Activated CD4-positive, alpha-beta memory T cell treated with anti-CD3 and anti-CD28 coated beads, Interleukin-2, amount 10 ng/mL, durations not matched to agents 7 days and 5 days (primary cell): ENCODE measurements around the gene PXN. TPM values are rescaled to one million over a fixed set of nuclear protein-coding genes. Genes with fewer than 3 reads are reported as not detected.

ENCODE experiments used
- CTCF ChIA-PET: fragments of 350-600 bp; sonication (Branson Sonifier 250); formaldehyde crosslinking; loops from one replicate; lab custom pipeline; 2021; ENCODE audit warnings: antibody characterized with exemption, inconsistent platforms; lab: Charles Lee
- POLR2A ChIA-PET: fragments of 350-600 bp; sonication (Branson Sonifier 250); formaldehyde crosslinking; loops from one replicate; lab custom pipeline; 2021; ENCODE audit warnings: antibody characterized with exemption; lab: Charles Lee
- DNase-seq: peaks from one replicate; pipeline ENCODE4 v3.0.0-alpha.2; 2020
- H3K27ac Mint-ChIP-seq: one replicate; pipeline ENCODE4 v1.8.0; 2021; ENCODE audit warnings: mild to moderate bottlenecking, mixed read lengths
- H3K27me3 Mint-ChIP-seq: one replicate; pipeline ENCODE4 v1.8.0; 2021; ENCODE audit warnings: mixed read lengths
- H3K36me3 Mint-ChIP-seq: one replicate; pipeline ENCODE4 v1.8.0; 2021; ENCODE audit warnings: low read depth, mixed read lengths
- H3K4me1 Mint-ChIP-seq: one replicate; pipeline ENCODE4 v1.8.0; 2021; ENCODE audit warnings: mixed read lengths
- H3K4me3 Mint-ChIP-seq: one replicate; pipeline ENCODE4 v1.8.0; 2021; ENCODE audit warnings: mild to moderate bottlenecking, mixed read lengths
- H3K9me3 Mint-ChIP-seq: one replicate; pipeline ENCODE4 v1.8.0; 2021; ENCODE audit warnings: mixed read lengths
- total RNA-seq, 2 experiments: library from RNA; stranded (reverse); gene quantifications; one replicate each; pipeline ENCODE4 v1.2.3, GENCODE V29; 2021

PXN gene
- total RNA-seq, 2 experiments from 2014 or later = 271 to 274 TPM

DNA sequence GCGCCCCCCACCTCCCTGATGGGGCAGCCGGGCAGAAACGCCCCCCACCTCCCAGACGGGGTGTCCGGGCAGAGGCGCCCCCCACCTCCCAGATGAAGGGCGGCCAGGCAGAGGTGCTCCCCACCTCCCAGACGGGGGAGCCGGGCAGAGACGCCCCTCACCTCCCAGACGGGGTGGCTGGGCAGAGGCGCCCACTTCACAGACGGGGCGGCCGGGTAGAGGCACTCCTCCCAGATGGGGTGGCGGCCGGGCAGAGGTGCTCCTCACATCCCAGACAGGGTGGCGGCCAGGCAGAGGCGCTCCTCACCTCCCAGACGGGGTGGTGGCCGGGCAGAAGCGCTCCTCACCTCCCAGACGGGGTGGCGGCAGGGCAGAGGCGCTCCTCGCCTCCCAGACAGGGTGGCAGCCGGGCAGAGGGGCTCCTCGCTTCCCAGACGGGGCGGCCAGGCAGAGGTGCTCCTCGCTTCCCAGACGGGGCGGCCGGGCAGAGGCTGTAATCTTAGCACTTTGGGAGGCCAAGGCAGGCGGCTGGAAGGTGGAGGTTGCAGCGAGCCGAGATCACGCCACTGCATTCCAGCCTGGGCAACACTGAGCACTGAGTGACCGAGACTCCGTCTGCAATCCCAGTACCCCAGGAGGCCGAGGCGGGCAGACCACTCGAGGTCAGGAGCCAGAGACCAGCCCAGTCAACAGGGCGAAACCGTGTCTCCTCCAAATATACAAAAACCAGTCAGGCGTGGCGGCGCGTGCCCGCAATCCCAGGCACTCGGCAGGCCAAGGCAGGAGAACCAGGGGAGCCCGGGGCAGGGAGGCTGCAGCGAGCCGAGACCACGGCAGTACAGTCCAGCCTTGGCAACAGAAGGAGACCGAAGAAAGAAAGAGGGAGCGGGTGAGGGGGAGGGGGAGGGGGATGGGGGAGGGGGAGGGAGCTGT lies 12.9 kb upstream of the PXN start:
- H3K4me3 Mint-ChIP-seq = no peak overlapping the region
- no peaks in the 10 kb centered on the region for H3K36me3 Mint-ChIP-seq
- POLR2A ChIA-PET = interaction anchor here (5.9 kb wide), 1 partner anchor 14 kb away, joined by 58 read pairs; the partner anchor contains the start of genes RNU4-1 and RNU4-2
- no peak for DNase-seq
- no peak overlapping the region for H3K27ac Mint-ChIP-seq
- peaks cover 4% of the 10 kb centered on the region for H3K9me3 Mint-ChIP-seq
- H3K27me3 Mint-ChIP-seq = peaks cover 2% of the 10 kb centered on the region
- CTCF ChIA-PET = interaction anchor here (1.0 kb wide), 1 partner anchor 50 kb away, joined by 4 read pairs; no protein-coding TSS in a partner anchor
- H3K4me1 Mint-ChIP-seq = peaks cover 5% of the 10 kb centered on the region

DNA sequence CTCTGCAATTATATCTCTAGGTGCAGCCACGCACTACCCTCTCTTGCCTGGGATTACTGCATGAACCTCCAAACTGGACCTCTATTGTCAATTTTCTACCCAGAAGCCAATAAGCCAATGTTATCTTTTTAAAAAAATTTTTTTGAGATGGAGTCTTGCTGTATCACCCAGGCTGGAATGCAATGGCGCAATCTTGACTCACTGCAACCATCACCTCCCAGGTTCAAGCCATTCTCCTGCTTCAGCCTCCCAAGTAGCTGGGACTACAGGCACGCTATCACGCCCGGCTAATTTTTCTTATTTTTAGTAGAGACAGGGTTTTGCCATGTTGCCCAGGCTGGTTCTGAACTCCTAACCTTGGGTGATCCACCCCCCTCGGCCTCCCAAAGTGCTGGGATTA lies 11.2 kb upstream of the PXN start:
- Mint-ChIP-seq H3K36me3 (no peaks in the 10 kb centered on the region), H3K27ac (no peak overlapping the region), H3K9me3 (peaks cover 4% of the 10 kb centered on the region), H3K4me1 (no peaks in the 10 kb centered on the region), H3K4me3 (no peak overlapping the region), H3K27me3 (peaks cover 4% of the 10 kb centered on the region)
- ChIA-PET CTCF (no interaction called here), POLR2A (interaction anchor here (1.4 to 3.7 kb wide), 2 partner anchors 15 to 16 kb away, joined by 4 to 12 read pairs; partner anchors contain the start of genes RNU4-1 and RNU4-2)
- DNase-seq = no peak

- peaks cover 2% of the 10 kb centered on the region for H3K27me3 Mint-ChIP-seq
- peaks cover 24% of the 10 kb centered on the region for H3K36me3 Mint-ChIP-seq
- peaks cover 21% of the 10 kb centered on the region for H3K4me1 Mint-ChIP-seq
- no peaks in the 10 kb centered on the region for H3K9me3 Mint-ChIP-seq
- H3K4me3 Mint-ChIP-seq = no peak overlapping the region
- no peak overlapping the region for H3K27ac Mint-ChIP-seq
- DNase-seq = no peak
- ChIA-PET CTCF (interaction anchor here (1.4 to 15.9 kb wide), 7 partner anchors 14 to 67 kb away, joined by 3 to 561 read pairs (median 23); partner anchors contain the start of gene RPLP0), POLR2A (interaction anchor here (0.9 to 13.0 kb wide), 6 partner anchors 18 to 67 kb away, joined by 3 to 338 read pairs (median 193); partner anchors contain the start of genes RNU4-1, RNU4-2 and RPLP0)
These were observed 2.2 kb upstream of the PXN start for GRCh38 chr12:120267736-120268135.

- peaks cover 38% of the 10 kb centered on the region for H3K36me3 Mint-ChIP-seq
- DNase-seq = no peak
- ChIA-PET POLR2A (interaction anchor here (0.7 to 13.0 kb wide), 13 partner anchors 9 to 149 kb away, joined by 3 to 338 read pairs (median 7); partner anchors contain the start of genes RNU4-1, RNU4-2, RPLP0 and SIRT4), CTCF (interaction anchor here (0.7 to 15.9 kb wide), 23 partner anchors 8 to 156 kb away, joined by 3 to 561 read pairs (median 5); partner anchors contain the start of genes RNU4-2 and RPLP0)
- peak overlapping the region; percentile 80 for H3K27ac Mint-ChIP-seq
- no peaks in the 10 kb centered on the region for H3K9me3 Mint-ChIP-seq
- peak overlapping the region; percentile 76 for H3K4me3 Mint-ChIP-seq
- no peaks in the 10 kb centered on the region for H3K27me3 Mint-ChIP-seq
- H3K4me1 Mint-ChIP-seq = peaks cover 35% of the 10 kb centered on the region
These were observed 795 bp upstream of the PXN start for GRCh38 chr12:120266180-120266870.

GRCh38 chr12:120264904-120265472 lies 542 bp downstream of the PXN start:
- Mint-ChIP-seq H3K27me3 (no peaks in the 10 kb centered on the region), H3K4me3 (peak overlapping the region; percentile 90), H3K4me1 (peaks cover 49% of the 10 kb centered on the region), H3K9me3 (no peaks in the 10 kb centered on the region), H3K36me3 (peaks cover 48% of the 10 kb centered on the region), H3K27ac (peak overlapping the region; percentile 81)
- no peak for DNase-seq
- POLR2A ChIA-PET = interaction anchor here (0.7 to 13.0 kb wide), 13 partner anchors 16 to 275 kb away, joined by 3 to 338 read pairs (median 7); partner anchors contain the start of genes RNU4-1, RNU4-2 and RPLP0
- CTCF ChIA-PET = interaction anchor here (0.5 to 15.9 kb wide), 23 partner anchors 8 to 178 kb away, joined by 3 to 561 read pairs (median 4); partner anchors contain the start of genes RNU4-1, RNU4-2 and RPLP0

- peaks cover 56% of the 10 kb centered on the region for H3K4me1 Mint-ChIP-seq
- peaks cover 54% of the 10 kb centered on the region for H3K36me3 Mint-ChIP-seq
- CTCF ChIA-PET = interaction anchor here (1.3 to 15.9 kb wide), 7 partner anchors 7 to 64 kb away, joined by 6 to 561 read pairs (median 58); partner anchors contain the start of gene RPLP0
These were observed 1.2 kb downstream of the PXN start for GRCh38 chr12:120264086-120264903.

GRCh38 chr12:120263748-120264085 lies 1.8 kb downstream of the PXN start:
- ChIA-PET CTCF (interaction anchor here (2.4 to 15.9 kb wide), 5 partner anchors 10 to 63 kb away, joined by 13 to 561 read pairs (median 63); partner anchors contain the start of gene RPLP0), POLR2A (interaction anchor here (1.5 to 13.0 kb wide), 6 partner anchors 14 to 147 kb away, joined by 5 to 338 read pairs (median 193); partner anchors contain the start of genes RAB35, RNU4-1, RNU4-2 and RPLP0)
- Mint-ChIP-seq H3K27ac (peak overlapping the region; percentile 81), H3K4me3 (peak overlapping the region; percentile 90), H3K27me3 (no peaks in the 10 kb centered on the region), H3K9me3 (no peaks in the 10 kb centered on the region), H3K36me3 (peaks cover 58% of the 10 kb centered on the region), H3K4me1 (peaks cover 59% of the 10 kb centered on the region)
- no peak for DNase-seq

More at GRCh38 chr12:120264086-120264903, 1.2 kb downstream of the PXN start:
- DNase-seq = no peak
- H3K9me3 Mint-ChIP-seq = no peaks in the 10 kb centered on the region
- POLR2A ChIA-PET = interaction anchor here (0.7 to 13.0 kb wide), 9 partner anchors 15 to 257 kb away, joined by 4 to 338 read pairs (median 12); partner anchors contain the start of genes RAB35, RNU4-1, RNU4-2 and RPLP0
- H3K27ac Mint-ChIP-seq = peak overlapping the region; percentile 81
- peak overlapping the region; percentile 90 for H3K4me3 Mint-ChIP-seq
- H3K27me3 Mint-ChIP-seq = no peaks in the 10 kb centered on the region

DNA sequence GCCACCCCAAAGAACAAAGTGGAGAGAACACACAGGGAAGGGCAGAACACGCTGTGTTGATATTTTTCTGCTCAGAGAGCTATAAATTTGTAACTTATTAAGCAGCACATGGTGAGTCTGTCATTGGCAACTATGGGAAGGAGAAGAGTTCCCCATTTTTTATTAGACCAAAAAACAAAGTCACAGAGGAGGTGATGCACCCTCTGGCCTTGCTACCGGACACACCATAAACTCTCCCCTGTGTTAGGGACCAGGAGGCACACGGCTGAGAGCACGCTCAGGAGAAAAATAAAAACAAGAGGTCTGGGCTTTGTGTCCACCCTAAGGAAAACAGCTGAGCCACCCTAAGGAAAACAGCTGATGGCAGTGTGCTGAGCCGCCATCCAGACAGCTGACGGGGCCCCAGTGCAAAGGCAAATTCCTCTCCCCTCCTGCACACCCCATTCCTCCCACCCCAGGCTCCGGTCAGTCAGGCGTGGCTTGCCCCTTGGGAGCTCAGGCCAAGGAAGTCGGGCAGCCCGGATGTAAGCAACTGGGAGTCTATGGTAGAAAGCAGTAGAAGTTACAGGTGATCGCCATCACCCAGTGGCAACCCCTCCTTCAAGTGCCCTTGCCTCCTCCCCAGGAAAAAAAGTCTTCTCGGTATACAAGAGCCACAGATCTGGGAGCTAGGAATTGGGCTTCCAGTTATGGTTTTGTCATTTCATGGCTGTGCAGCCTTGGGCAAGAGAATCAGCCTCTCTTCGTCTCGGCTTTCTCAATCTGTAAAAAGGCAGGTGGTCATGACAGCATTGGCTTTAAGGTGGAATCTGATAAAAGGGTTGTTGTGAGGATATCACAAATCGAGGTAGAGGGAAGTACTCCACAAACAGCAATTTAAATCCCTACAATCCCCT lies 2.4 kb downstream of the PXN start:
- H3K4me3 Mint-ChIP-seq = peak overlapping the region; percentile 90
- no peak for DNase-seq
- H3K9me3 Mint-ChIP-seq = no peaks in the 10 kb centered on the region
- H3K27me3 Mint-ChIP-seq = no peaks in the 10 kb centered on the region
- peak overlapping the region; percentile 81 for H3K27ac Mint-ChIP-seq
- CTCF ChIA-PET = interaction anchor here (0.5 to 15.9 kb wide), 9 partner anchors 9 to 511 kb away, joined by 3 to 561 read pairs (median 21); partner anchors contain the start of genes RNU4-1 and RPLP0
- peaks cover 65% of the 10 kb centered on the region for H3K4me1 Mint-ChIP-seq
- POLR2A ChIA-PET = interaction anchor here (0.6 to 13.0 kb wide), 12 partner anchors 14 to 248 kb away, joined by 3 to 338 read pairs (median 7); partner anchors contain the start of genes RAB35, RNU4-1, RNU4-2 and RPLP0
- peaks cover 64% of the 10 kb centered on the region for H3K36me3 Mint-ChIP-seq

DNA sequence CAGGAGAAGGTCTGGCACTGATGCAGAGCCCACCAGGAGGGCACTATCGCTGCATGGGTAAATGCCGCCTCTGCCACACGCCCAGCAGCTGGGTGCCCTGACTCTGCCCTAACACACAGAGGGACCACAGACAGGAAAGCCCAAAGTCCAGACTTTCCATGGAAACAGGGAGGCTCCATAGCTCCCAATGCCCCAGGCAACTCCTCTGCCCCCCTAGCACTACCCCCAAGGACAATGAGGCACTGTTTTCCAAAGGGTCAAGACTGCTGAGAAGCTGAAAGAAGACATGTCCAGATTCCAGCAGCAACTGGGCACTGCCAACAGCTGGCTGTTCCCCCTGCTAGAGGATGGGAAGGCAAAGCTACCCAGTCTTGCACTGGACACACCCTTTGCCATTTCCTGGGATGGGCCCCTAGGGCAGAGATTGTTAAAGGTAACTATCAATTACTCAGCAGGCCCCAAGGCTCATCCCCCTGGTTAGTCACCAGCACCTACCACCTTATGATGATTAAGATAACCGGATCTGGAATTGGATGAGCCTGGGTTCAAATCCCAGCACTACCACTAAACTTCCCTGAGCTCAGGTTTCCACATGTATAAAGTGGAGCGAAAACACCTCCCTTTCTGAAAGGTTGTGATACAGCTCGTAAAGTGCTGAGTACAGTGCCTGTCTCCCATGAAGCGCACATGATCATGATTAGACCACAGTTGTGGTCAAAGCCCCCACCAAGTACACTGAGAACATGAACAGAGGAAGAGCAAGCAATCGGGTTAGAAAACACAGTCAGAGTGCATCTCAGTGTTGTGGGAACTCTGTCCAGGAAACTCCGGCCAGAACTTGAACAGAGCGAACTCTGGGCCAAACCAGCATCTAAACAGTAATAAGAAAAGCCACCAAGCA lies 3.3 kb downstream of the PXN start:
- no peaks in the 10 kb centered on the region for H3K9me3 Mint-ChIP-seq
- peaks cover 73% of the 10 kb centered on the region for H3K36me3 Mint-ChIP-seq
- DNase-seq = peak; percentile 53
- ChIA-PET CTCF (interaction anchor here (0.5 to 15.9 kb wide), 10 partner anchors 8 to 511 kb away, joined by 3 to 561 read pairs (median 9); partner anchors contain the start of genes RNU4-1 and RPLP0), POLR2A (interaction anchor here (0.6 to 13.0 kb wide), 13 partner anchors 13 to 249 kb away, joined by 3 to 338 read pairs (median 6); partner anchors contain the start of genes RNU4-1, RNU4-2 and RPLP0)
- H3K4me1 Mint-ChIP-seq = peaks cover 74% of the 10 kb centered on the region
- H3K4me3 Mint-ChIP-seq = peak overlapping the region; percentile 90
- H3K27me3 Mint-ChIP-seq = no peaks in the 10 kb centered on the region
- peak overlapping the region; percentile 81 for H3K27ac Mint-ChIP-seq
